HepG2 (cell line): ENCODE measurements around the gene NRGN. TPM values are rescaled to one million over a fixed set of nuclear protein-coding genes. Genes with fewer than 3 reads are reported as not detected.

Source experiments
- ATAC-seq: fragments of 200-7000 bp; cut with Tn5 transposase; 3 replicates; pipeline ENCODE4 v1.9.1; 2020; ENCODE audit warnings: mild to moderate bottlenecking, moderate library complexity
- BruUV-seq: library from RNA; stranded (reverse); fragments of 400-500 nt; replicated peaks from 2 replicates; lab custom pipeline; 2021; lab: Mats Ljungman, UMichigan
- CTCF ChIA-PET: fragments of 300-600 bp; formaldehyde crosslinking; extraction: SDS; loops from one replicate; lab custom pipeline; 2021; ENCODE audit warnings: low total read pairs, inconsistent platforms, low intra/inter-chr PET ratio; lab: Yijun Ruan, JAX
- POLR2A ChIA-PET: fragments of 350-600 bp; sonication (Branson Sonifier 250); formaldehyde crosslinking; loops from one replicate; lab custom pipeline; 2020; ENCODE audit warnings: antibody characterized with exemption, inconsistent platforms; lab: Yijun Ruan, JAX
- DNase-seq: peaks from one replicate; pipeline ENCODE4 v3.0.0-alpha.2; 2015; ENCODE audit warnings: low spot score
- FAIRE-seq: peaks from 3 replicates; lab custom pipeline; 2011; peaks lifted over from hg19 to GRCh38; lab: Jason Lieb, UNC
- H2AFZ ChIP-seq: one replicate; pipeline ENCODE4 v1.6.1; 2011; ENCODE audit warnings: low read length, inconsistent platforms
- H3K27ac ChIP-seq: fragments of 300-600 bp; 3 replicates; pipeline ENCODE4 v1.8.0; 2011; ENCODE audit warnings: mixed run types, mild to moderate bottlenecking, mixed read lengths, low read length, inconsistent platforms; ENCODE audit not compliant: insufficient read depth; ENCODE audit errors: extremely low read length
- H3K27me3 ChIP-seq, 2 experiments: fragments of 200-600 bp in 1 of 2; 2 replicates in 1 of 2; 3 replicates in 1 of 2; pipeline versions ENCODE4 v1.6.0 to v1.8.0; 2011; ENCODE audit warnings: low read length in 2 of 2, mild to moderate bottlenecking in 2 of 2, moderate library complexity in 2 of 2, inconsistent platforms in 1 of 2; ENCODE audit not compliant: insufficient read depth in 2 of 2, control insufficient read depth in 1 of 2
- H3K36me3 ChIP-seq, 2 experiments: fragments of 200-600 bp in 1 of 2; replicated peaks in 1 of 2; 2 replicates in 1 of 2; 3 replicates in 1 of 2; pipeline versions ENCODE4 v1.5.1 to v1.8.0; 2011; ENCODE audit warnings: low read length in 2 of 2, inconsistent platforms in 1 of 2; ENCODE audit not compliant: insufficient read depth in 2 of 2, control insufficient read depth in 1 of 2
- H3K4me1 ChIP-seq: 2 replicates; pipeline ENCODE4 v1.5.1; 2012; ENCODE audit warnings: low read length, inconsistent platforms; ENCODE audit not compliant: insufficient read depth
- H3K4me2 ChIP-seq: 2 replicates; pipeline ENCODE4 v1.6.0; 2011; ENCODE audit warnings: low read depth, low read length, inconsistent platforms
- H3K4me3 ChIP-seq, 3 experiments: fragments of 200-600 bp in 1 of 3; sonication (generic), shearing (Covaris generic) in 1 of 3; replicated peaks in 1 of 3; 2 replicates each; pipeline ENCODE4 v1.5.1; 2011 to 2016; ENCODE audit warnings: low read length in 3 of 3, inconsistent platforms in 2 of 3, low read depth in 2 of 3, mild to moderate bottlenecking in 2 of 3, control low read depth in 1 of 3, mixed read lengths in 1 of 3; ENCODE audit not compliant: insufficient read depth in 1 of 3
- H3K79me2 ChIP-seq: one replicate; pipeline ENCODE4 v1.6.1; 2011; ENCODE audit warnings: low read length, inconsistent platforms; ENCODE audit not compliant: insufficient read depth
- H3K9ac ChIP-seq: 2 replicates; pipeline ENCODE4 v1.6.0; 2011; ENCODE audit warnings: mild to moderate bottlenecking, low read depth, low read length, inconsistent platforms; ENCODE audit not compliant: insufficient read depth
- H3K9me3 ChIP-seq: 2 replicates; pipeline ENCODE4 v1.5.1; 2012; ENCODE audit warnings: mild to moderate bottlenecking, low read length
- H4K20me1 ChIP-seq: 2 replicates; pipeline ENCODE4 v1.6.0; 2011; ENCODE audit warnings: inconsistent platforms, mild to moderate bottlenecking, low read length, moderate library complexity; ENCODE audit not compliant: insufficient read depth
- CHCHD3 ChIP-seq: sonication (generic); formaldehyde crosslinking; IDR thresholded peaks from 2 replicates; pipeline ENCODE4 v1.8.0; 2022; ENCODE audit warnings: mild to moderate bottlenecking, missing genetic modification reagents, moderate library complexity
- FOXP1 ChIP-seq, 2 experiments: fragments of 450-650 bp in 1 of 2; IDR thresholded peaks; 2 replicates each; pipeline ENCODE4 v1.6.1; 2017 to 2018; ENCODE audit warnings: antibody characterized with exemption in 1 of 2
- GATAD1 ChIP-seq: IDR thresholded peaks from 2 replicates; pipeline ENCODE4 v1.6.1; 2016; ENCODE audit warnings: missing genetic modification reagents, missing compliant biosample characterization
- IRX3 ChIP-seq: sonication (generic); formaldehyde crosslinking; IDR thresholded peaks from 2 replicates; pipeline ENCODE4 v1.8.1; 2023; ENCODE audit warnings: mild to moderate bottlenecking, low read depth, missing genetic modification reagents, borderline replicate concordance
- KLF13 ChIP-seq: sonication (generic); formaldehyde crosslinking; IDR thresholded peaks from 2 replicates; pipeline ENCODE4 v1.4.0; 2020; ENCODE audit warnings: mild to moderate bottlenecking, missing genetic modification reagents
- MAFF ChIP-seq: IDR thresholded peaks from 2 replicates; pipeline ENCODE4 v1.6.1; 2011; ENCODE audit warnings: low read depth, low read length, improper control_type of control experiment
- MAFK ChIP-seq, 2 experiments: IDR thresholded peaks in 1 of 2; conservative IDR thresholded peaks in 1 of 2; 2 replicates each; pipeline ENCODE4 v1.6.1; 2011; ENCODE audit warnings: improper control_type of control experiment in 2 of 2, low read length in 2 of 2
- MYC ChIP-seq: sonication (generic); formaldehyde crosslinking; IDR thresholded peaks from 2 replicates; pipeline ENCODE4 v1.9.0; 2021; ENCODE audit warnings: missing genetic modification reagents, borderline replicate concordance
- MYNN ChIP-seq: sonication (generic); formaldehyde crosslinking; IDR thresholded peaks from 2 replicates; pipeline ENCODE4 v1.4.0; 2020; ENCODE audit warnings: mild to moderate bottlenecking, low read depth, missing genetic modification reagents
- NBN ChIP-seq: fragments of 450-650 bp; conservative IDR thresholded peaks from 2 replicates; pipeline ENCODE4 v1.6.1; 2017
- PAX8 ChIP-seq: sonication (generic); formaldehyde crosslinking; IDR thresholded peaks from 2 replicates; pipeline ENCODE4 v1.8.0; 2022; ENCODE audit warnings: mild to moderate bottlenecking, missing genetic modification reagents, borderline replicate concordance
- RFXAP ChIP-seq: sonication (generic); formaldehyde crosslinking; IDR thresholded peaks from 2 replicates; pipeline ENCODE4 v1.4.0; 2020; ENCODE audit warnings: missing genetic modification reagents, borderline replicate concordance
- ZBTB1 ChIP-seq: sonication (generic); formaldehyde crosslinking; IDR thresholded peaks from 2 replicates; pipeline ENCODE4 v1.4.0; 2020; ENCODE audit warnings: missing genetic modification reagents, borderline replicate concordance
- ZFX ChIP-seq: sonication (generic); formaldehyde crosslinking; IDR thresholded peaks from 2 replicates; pipeline ENCODE4 v1.4.0; 2020; ENCODE audit warnings: mild to moderate bottlenecking, low read depth, missing genetic modification reagents, moderate library complexity
- ZNF101 ChIP-seq: sonication (generic); formaldehyde crosslinking; IDR thresholded peaks from 2 replicates; pipeline ENCODE4 v1.4.0; 2020; ENCODE audit warnings: mild to moderate bottlenecking, low read depth, missing genetic modification reagents, borderline replicate concordance
- ZNF138 ChIP-seq: sonication (generic); formaldehyde crosslinking; IDR thresholded peaks from 2 replicates; pipeline ENCODE4 v1.5.0; 2020; ENCODE audit warnings: mild to moderate bottlenecking, low read depth, missing genetic modification reagents
- ZNF264 ChIP-seq: sonication (generic); formaldehyde crosslinking; IDR thresholded peaks from 2 replicates; pipeline ENCODE4 v1.4.0; 2020; ENCODE audit warnings: missing genetic modification reagents
- ZNF331 ChIP-seq: sonication (generic); formaldehyde crosslinking; IDR thresholded peaks from 2 replicates; pipeline ENCODE4 v1.4.0; 2020; ENCODE audit warnings: missing genetic modification reagents
- WGBS: methylation state at CpG from one replicate; pipeline ENCODE4 v1.1.6; 2017; ENCODE audit warnings: low lambda C conversion rate; 5-methylcytosine and 5-hydroxymethylcytosine counted together
- in situ Hi-C: cut with HindIII; loops from 2 replicates; pipeline ENCODE4 v1.10.0; 2017; ENCODE audit warnings: low pct_unique_long_range_greater_than_20kb; ENCODE audit not compliant: extremely low pct_ligation_motif_present
- intact Hi-C: fragments of 100-400 bp; cut with micrococcal nuclease; formaldehyde crosslinking; loops from one replicate; pipeline ENCODE4 v1.10.0; 2022; ENCODE audit not compliant: unreplicated experiment
- polyA plus RNA-seq, 8 experiments: library from polyadenylated mRNA; depleted of rRNA in 3 of 8; stranded (reverse) in 7 of 8; unstranded in 1 of 8; fragments of >200 nt; fragmentation: Illumina TruSeq in 4 of 8; extraction: Trizol in 4 of 8; gene quantifications; 2 replicates each; pipeline versions ENCODE4 v1.2.1 to v1.2.3, GENCODE V29; 2011 to 2016; ENCODE audit warnings: low read depth in 4 of 8, missing spikeins in 1 of 8, mixed read lengths in 1 of 8; ENCODE audit not compliant: insufficient read depth in 1 of 8
- total RNA-seq, 5 experiments: library from RNA; depleted of rRNA; stranded (reverse); fragments of >200 nt; fragmentation: Illumina TruSeq; extraction: Trizol; gene quantifications; 2 replicates each; pipeline ENCODE4 v1.2.3, GENCODE V29; 2016; ENCODE audit warnings: low read depth in 1 of 5

NRGN gene
- total and polyA plus RNA-seq, 2 of the 13 experiments (the other 11 are each of a cell fraction or from before 2014, with no cell fraction given): 0.22 TPM; not detected in 1

DNA sequence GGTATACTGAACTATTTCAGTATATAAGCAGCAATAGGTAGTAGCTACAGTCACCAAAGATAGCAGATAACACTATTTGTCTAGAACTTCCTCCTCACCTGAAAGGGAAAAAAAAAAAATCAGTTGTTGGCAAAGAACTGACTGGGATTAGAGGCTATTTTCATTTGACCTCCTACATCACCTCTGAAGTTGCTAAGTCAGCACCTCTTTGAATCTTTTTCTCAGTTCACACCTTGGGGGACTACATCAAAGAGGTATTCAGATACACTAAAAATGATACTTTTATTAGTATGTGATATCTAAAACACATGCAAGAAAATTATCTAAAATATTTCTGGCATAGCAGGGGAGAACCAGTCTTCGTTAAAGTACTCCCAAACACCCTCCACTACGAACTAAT lies 44.3 kb downstream of the NRGN start:
- CTCF ChIA-PET: no interaction called here
- no peaks in the 10 kb centered on the region for H3K9me3 ChIP-seq
- no peak overlapping the region for H3K9ac ChIP-seq
- POLR2A ChIA-PET: no interaction called here
- DNase-seq (no peak), ATAC-seq (no peak), FAIRE-seq (no peak)
- H3K36me3 ChIP-seq: no peaks in the 10 kb centered on the region
- no peak overlapping the region for H2AFZ ChIP-seq
- no TSS peak for BruUV-seq
- H4K20me1 ChIP-seq: peaks cover 3% of the 10 kb centered on the region; the same call in 1 of the 2 replicates
- 93% methylated on average over 2 of the region's 2 CpGs for WGBS
- peaks cover 18% of the 10 kb centered on the region for H3K79me2 ChIP-seq
- no peak overlapping the region for H3K27ac ChIP-seq
- TF ChIP-seq MAFF (0 out of 2 replicates have a peak, but pooled peaks have one; percentile 26), MAFK (conservative IDR thresholded peaks at IDR 0.05 in 1 of 2, IDR thresholded peaks at IDR 0.05 in 1 of 2; ENCODE audit: low read length in 2 of 2) (peak; percentile 44 to 68; a peak in 3 of 4 replicates), ZFX (CRISPR knock-in tag) (no peak)
- H3K4me2 ChIP-seq: no peak overlapping the region
- no peak overlapping the region for H3K4me3 ChIP-seq
- H3K27me3 ChIP-seq: no peaks in the 10 kb centered on the region
- in situ Hi-C loops: no loop called here
- H3K4me1 ChIP-seq: no peaks in the 10 kb centered on the region
- intact Hi-C loops: no loop called here

DNA sequence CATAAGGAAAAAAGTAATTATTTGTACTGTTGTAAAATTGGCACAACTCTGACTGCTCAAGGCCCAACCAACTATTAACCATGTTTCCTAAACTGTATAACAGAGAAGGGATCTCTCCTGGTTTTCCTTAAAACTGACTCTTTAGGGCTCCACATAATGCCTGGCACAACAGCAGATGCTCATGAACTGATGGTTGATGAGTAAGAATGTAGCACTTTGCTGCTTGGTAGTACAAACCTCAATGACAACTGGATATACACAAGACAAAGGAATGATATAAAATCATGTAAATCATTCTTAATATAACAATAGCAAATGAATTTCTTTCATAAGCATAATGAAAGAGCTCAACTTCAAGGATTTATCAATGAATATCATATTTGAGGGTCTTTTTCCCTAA lies 48.8 kb downstream of the NRGN start:
- Histone ChIP-seq H2AFZ (no peak overlapping the region), H3K4me2 (no peak overlapping the region), H3K4me3 (no peak overlapping the region), H3K27me3 (no peaks in the 10 kb centered on the region), H3K9me3 (no peaks in the 10 kb centered on the region), H4K20me1 (peaks cover 17% of the 10 kb centered on the region; the same call in 1 of the 2 replicates), H3K4me1 (0 out of 2 replicates have a peak, but pooled peaks cover 6% of the 10 kb centered on the region), H3K27ac (no peak overlapping the region), H3K36me3 (no peaks in the 10 kb centered on the region), H3K9ac (no peak overlapping the region), H3K79me2 (peaks cover 61% of the 10 kb centered on the region)
- FAIRE-seq (no peak), ATAC-seq (no peak), DNase-seq (no peak)
- CTCF ChIA-PET: no interaction called here
- in situ Hi-C loops: no loop called here
- TF ChIP-seq ZNF264 (CRISPR knock-in tag): no peak
- no peak for TF ChIP-seq MYC
- TF ChIP-seq KLF13 (CRISPR knock-in tag): no peak
- no peak for TF ChIP-seq PAX8 (CRISPR knock-in tag)
- no peak for TF ChIP-seq MYNN
- no peak for TF ChIP-seq ZBTB1 (CRISPR knock-in tag)
- TF ChIP-seq IRX3 (CRISPR knock-in tag): no peak
- TF ChIP-seq NBN: no peak
- TF ChIP-seq FOXP1 (IDR thresholded peaks at IDR 0.05): no peak
- no peak for TF ChIP-seq FOXP1 (CRISPR knock-in tag; IDR thresholded peaks at IDR 0.05)
- TF ChIP-seq ZNF101 (CRISPR knock-in tag): no peak
- TF ChIP-seq RFXAP (CRISPR knock-in tag): no peak
- no peak for TF ChIP-seq CHCHD3
- no peak for TF ChIP-seq ZNF138 (CRISPR knock-in tag)
- TF ChIP-seq ZNF331: no peak
- no peak for TF ChIP-seq GATAD1 (CRISPR knock-in tag)
- POLR2A ChIA-PET: no interaction called here
- intact Hi-C loops: no loop called here
- no TSS peak for BruUV-seq
